DND-41 (cell line): ENCODE results near the gene CCDC110.

Source experiments
- CTCF ChIP-seq: IDR thresholded peaks from 2 replicates; pipeline ENCODE4 v1.5.1; 2012; ENCODE audit warnings: borderline replicate concordance, low read length, moderate library complexity, mild to moderate bottlenecking; ENCODE audit not compliant: poor library complexity, severe bottlenecking; ENCODE audit errors: extremely low read depth
- EZH2 ChIP-seq: IDR thresholded peaks from 3 replicates; pipeline ENCODE4 v1.6.1; 2012; ENCODE audit warnings: borderline replicate concordance, low read depth, mild to moderate bottlenecking, moderate library complexity, low read length, inconsistent platforms; ENCODE audit not compliant: severe bottlenecking

DNA sequence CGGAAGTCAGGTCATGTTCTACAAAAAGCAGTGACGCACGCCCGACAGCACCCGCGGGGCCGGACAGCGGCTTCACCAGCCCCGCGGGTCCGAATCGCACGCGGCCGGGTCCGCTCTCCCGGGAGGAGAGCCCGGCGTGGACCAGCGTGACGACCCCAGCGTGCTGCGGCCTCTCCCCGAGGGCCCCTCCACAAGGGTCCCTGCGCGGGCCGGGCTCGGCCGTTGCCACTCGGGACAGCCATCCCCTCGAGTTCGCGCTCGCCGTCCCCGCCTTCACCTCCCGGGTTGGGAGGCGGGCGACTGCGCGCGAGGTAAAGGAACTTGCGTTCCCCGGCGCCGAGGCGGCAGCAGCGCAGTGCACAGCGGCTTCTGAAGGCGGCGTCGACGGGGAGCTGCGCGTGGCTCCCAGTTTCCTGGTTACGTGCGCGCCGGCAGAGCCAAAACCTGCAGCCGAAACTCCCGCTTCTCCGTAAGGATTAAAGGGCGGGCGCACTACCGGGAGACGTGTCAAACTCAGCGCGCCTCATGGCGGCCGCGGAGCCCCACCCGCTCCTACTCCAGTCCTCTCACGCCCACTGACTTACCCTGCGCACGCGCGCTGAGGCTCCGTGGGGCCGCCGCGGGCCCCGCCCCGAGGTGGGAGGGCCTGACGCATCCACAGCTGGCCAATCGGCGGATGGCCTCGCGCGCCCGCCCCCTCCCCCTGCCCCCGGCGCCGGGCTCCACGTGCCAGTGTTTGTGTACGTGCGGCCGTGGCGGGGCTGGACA lies 75.4 kb downstream of the CCDC110 start:
- TF ChIP-seq CTCF: no peak
- no peak for TF ChIP-seq EZH2
